Activated T-helper 17 cell treated with anti-CD3 and anti-CD28 coated beads, Interleukin-2, amount 50 U/mL, for 72 hours (primary cell): ENCODE measurements around the gene DNAJB13. TPM values are rescaled to one million over a fixed set of nuclear protein-coding genes. Genes with fewer than 3 reads are reported as not detected.

Experiments
- ATAC-seq: fragments of 150-1000 bp; cut with Tn5 transposase; replicated peaks from 2 replicates; pipeline ENCODE4 v1.10.0; 2021; ENCODE audit warnings: mild to moderate bottlenecking, moderate library complexity
- H3K27ac Mint-ChIP-seq: one replicate; pipeline ENCODE4 v1.8.0; 2022; ENCODE audit warnings: mixed read lengths
- H3K27me3 Mint-ChIP-seq: one replicate; pipeline ENCODE4 v1.8.0; 2022; ENCODE audit warnings: mixed read lengths
- H3K36me3 Mint-ChIP-seq: one replicate; pipeline ENCODE4 v1.8.0; 2022; ENCODE audit warnings: low read depth, mild to moderate bottlenecking, mixed read lengths
- H3K4me1 Mint-ChIP-seq: one replicate; pipeline ENCODE4 v1.8.0; 2022; ENCODE audit warnings: mixed read lengths
- H3K4me3 Mint-ChIP-seq: one replicate; pipeline ENCODE4 v1.8.0; 2022; ENCODE audit warnings: mild to moderate bottlenecking, mixed read lengths
- H3K9me3 Mint-ChIP-seq: one replicate; pipeline ENCODE4 v1.8.0; 2022; ENCODE audit warnings: mixed read lengths
- total RNA-seq, 2 donors: library from RNA; stranded (reverse); gene quantifications; one replicate each; pipeline ENCODE4 v1.2.3, GENCODE V29; 2022

DNAJB13 gene
- total RNA-seq, 2 donors from 2014 or later = 1.2 TPM; not detected in 1

- Mint-ChIP-seq H3K27ac (peak overlapping the region; percentile 82), H3K9me3 (no peaks in the 10 kb centered on the region), H3K36me3 (peaks cover 8% of the 10 kb centered on the region), H3K27me3 (no peaks in the 10 kb centered on the region), H3K4me3 (peak overlapping the region; percentile 52), H3K4me1 (peaks cover 23% of the 10 kb centered on the region)
- ATAC-seq = peak; percentile 22
Measured at GRCh38 chr11:73991471-73992006, 40.7 kb downstream of the DNAJB13 start.

- no peaks in the 10 kb centered on the region for H3K9me3 Mint-ChIP-seq
- H3K27me3 Mint-ChIP-seq = no peaks in the 10 kb centered on the region
- H3K27ac Mint-ChIP-seq = peak overlapping the region; percentile 99
- H3K36me3 Mint-ChIP-seq = peaks cover 8% of the 10 kb centered on the region
- peak; percentile 76 for ATAC-seq
- H3K4me1 Mint-ChIP-seq = peaks cover 28% of the 10 kb centered on the region
- peak overlapping the region; percentile 74 for H3K4me3 Mint-ChIP-seq
Measured at GRCh38 chr11:73995247-73995646, 44.4 kb downstream of the DNAJB13 start.

- ATAC-seq = peak; percentile 81
- peak overlapping the region; percentile 99 for H3K27ac Mint-ChIP-seq
- no peaks in the 10 kb centered on the region for H3K9me3 Mint-ChIP-seq
- no peaks in the 10 kb centered on the region for H3K27me3 Mint-ChIP-seq
- H3K36me3 Mint-ChIP-seq = peaks cover 8% of the 10 kb centered on the region
- H3K4me1 Mint-ChIP-seq = peaks cover 29% of the 10 kb centered on the region
- H3K4me3 Mint-ChIP-seq = peak overlapping the region; percentile 74
Measured at GRCh38 chr11:73995731-73996130, 44.9 kb downstream of the DNAJB13 start.

- H3K9me3 Mint-ChIP-seq = no peaks in the 10 kb centered on the region
- H3K4me3 Mint-ChIP-seq = peak overlapping the region; percentile 74
- no peak for ATAC-seq
- peaks cover 8% of the 10 kb centered on the region for H3K36me3 Mint-ChIP-seq
- H3K27me3 Mint-ChIP-seq = no peaks in the 10 kb centered on the region
- H3K27ac Mint-ChIP-seq = peak overlapping the region; percentile 99
- H3K4me1 Mint-ChIP-seq = peaks cover 34% of the 10 kb centered on the region
Measured at GRCh38 chr11:73996161-73996747, 45.4 kb downstream of the DNAJB13 start.

- ATAC-seq = no peak
- Mint-ChIP-seq H3K27ac (peak overlapping the region; percentile 99), H3K9me3 (no peaks in the 10 kb centered on the region), H3K4me3 (peak overlapping the region; percentile 74), H3K36me3 (peaks cover 8% of the 10 kb centered on the region), H3K27me3 (no peaks in the 10 kb centered on the region), H3K4me1 (peaks cover 35% of the 10 kb centered on the region)
Measured at GRCh38 chr11:73997120-73997770, 46.4 kb downstream of the DNAJB13 start.

GRCh38 chr11:73998846-73999575, 48.2 kb downstream of the DNAJB13 start:
- ATAC-seq = no peak
- H3K36me3 Mint-ChIP-seq = peaks cover 15% of the 10 kb centered on the region
- peak overlapping the region; percentile 41 for H3K4me3 Mint-ChIP-seq
- peaks cover 34% of the 10 kb centered on the region for H3K4me1 Mint-ChIP-seq
- peak overlapping the region; percentile 99 for H3K27ac Mint-ChIP-seq
- no peaks in the 10 kb centered on the region for H3K9me3 Mint-ChIP-seq
- no peaks in the 10 kb centered on the region for H3K27me3 Mint-ChIP-seq

GRCh38 chr11:73999581-74000306, 48.9 kb downstream of the DNAJB13 start:
- peak overlapping the region; percentile 41 for H3K4me3 Mint-ChIP-seq
- no peaks in the 10 kb centered on the region for H3K27me3 Mint-ChIP-seq
- peak overlapping the region; percentile 81 for H3K27ac Mint-ChIP-seq
- peaks cover 32% of the 10 kb centered on the region for H3K4me1 Mint-ChIP-seq
- H3K36me3 Mint-ChIP-seq = peaks cover 15% of the 10 kb centered on the region
- peak; percentile 15 for ATAC-seq
- no peaks in the 10 kb centered on the region for H3K9me3 Mint-ChIP-seq

GRCh38 chr11:74000307-74001133, 49.7 kb downstream of the DNAJB13 start:
- peaks cover 11% of the 10 kb centered on the region for H3K36me3 Mint-ChIP-seq
- H3K4me3 Mint-ChIP-seq = no peak overlapping the region
- peaks cover 30% of the 10 kb centered on the region for H3K4me1 Mint-ChIP-seq
- peak; percentile 3 for ATAC-seq
- H3K27me3 Mint-ChIP-seq = no peaks in the 10 kb centered on the region
- H3K9me3 Mint-ChIP-seq = no peaks in the 10 kb centered on the region
- peak overlapping the region; percentile 81 for H3K27ac Mint-ChIP-seq

GRCh38 chr11:74001822-74002286, 51.0 kb downstream of the DNAJB13 start:
- Mint-ChIP-seq H3K27ac (peak overlapping the region; percentile 81), H3K36me3 (peaks cover 7% of the 10 kb centered on the region), H3K4me3 (no peak overlapping the region), H3K4me1 (peaks cover 26% of the 10 kb centered on the region), H3K27me3 (no peaks in the 10 kb centered on the region), H3K9me3 (no peaks in the 10 kb centered on the region)
- ATAC-seq = no peak

GRCh38 chr11:74002832-74003231, 52.0 kb downstream of the DNAJB13 start:
- no peaks in the 10 kb centered on the region for H3K27me3 Mint-ChIP-seq
- ATAC-seq = no peak
- peak overlapping the region; percentile 60 for H3K27ac Mint-ChIP-seq
- H3K4me1 Mint-ChIP-seq = peaks cover 20% of the 10 kb centered on the region
- H3K4me3 Mint-ChIP-seq = no peak overlapping the region
- H3K9me3 Mint-ChIP-seq = no peaks in the 10 kb centered on the region
- H3K36me3 Mint-ChIP-seq = peaks cover 7% of the 10 kb centered on the region

- no peak for ATAC-seq
- H3K36me3 Mint-ChIP-seq = peaks cover 7% of the 10 kb centered on the region
- H3K27ac Mint-ChIP-seq = peak overlapping the region; percentile 60
- no peaks in the 10 kb centered on the region for H3K9me3 Mint-ChIP-seq
- H3K27me3 Mint-ChIP-seq = no peaks in the 10 kb centered on the region
- peaks cover 28% of the 10 kb centered on the region for H3K4me1 Mint-ChIP-seq
- no peak overlapping the region for H3K4me3 Mint-ChIP-seq
Measured at GRCh38 chr11:74004046-74004695, 53.3 kb downstream of the DNAJB13 start.

- H3K27me3 Mint-ChIP-seq = no peaks in the 10 kb centered on the region
- H3K4me1 Mint-ChIP-seq = peaks cover 33% of the 10 kb centered on the region
- peaks cover 10% of the 10 kb centered on the region for H3K36me3 Mint-ChIP-seq
- no peaks in the 10 kb centered on the region for H3K9me3 Mint-ChIP-seq
- ATAC-seq = peak; percentile 99
- peak overlapping the region; percentile 82 for H3K27ac Mint-ChIP-seq
- peak overlapping the region; percentile 62 for H3K4me3 Mint-ChIP-seq
Measured at GRCh38 chr11:74004759-74005615, 54.2 kb downstream of the DNAJB13 start.
